DMS153 treated with DMSO at 0.1 percent for 48 hours (cell line): ENCODE data around the gene NAXE.
A peak's percentile ranks its signal among the peaks of the same experiment; 100 is the strongest.
"Not testable (repeated sequence)": the region's sequence is repeated elsewhere in the genome, so short reads cannot be mapped to it uniquely, and the experiment has no call there.

Experiments used
- DNase-seq: peaks from one replicate; lab custom pipeline; 2025; ENCODE audit not compliant: unreplicated experiment; lab: John Stamatoyannopoulos, UW

The NAXE gene

DNA sequence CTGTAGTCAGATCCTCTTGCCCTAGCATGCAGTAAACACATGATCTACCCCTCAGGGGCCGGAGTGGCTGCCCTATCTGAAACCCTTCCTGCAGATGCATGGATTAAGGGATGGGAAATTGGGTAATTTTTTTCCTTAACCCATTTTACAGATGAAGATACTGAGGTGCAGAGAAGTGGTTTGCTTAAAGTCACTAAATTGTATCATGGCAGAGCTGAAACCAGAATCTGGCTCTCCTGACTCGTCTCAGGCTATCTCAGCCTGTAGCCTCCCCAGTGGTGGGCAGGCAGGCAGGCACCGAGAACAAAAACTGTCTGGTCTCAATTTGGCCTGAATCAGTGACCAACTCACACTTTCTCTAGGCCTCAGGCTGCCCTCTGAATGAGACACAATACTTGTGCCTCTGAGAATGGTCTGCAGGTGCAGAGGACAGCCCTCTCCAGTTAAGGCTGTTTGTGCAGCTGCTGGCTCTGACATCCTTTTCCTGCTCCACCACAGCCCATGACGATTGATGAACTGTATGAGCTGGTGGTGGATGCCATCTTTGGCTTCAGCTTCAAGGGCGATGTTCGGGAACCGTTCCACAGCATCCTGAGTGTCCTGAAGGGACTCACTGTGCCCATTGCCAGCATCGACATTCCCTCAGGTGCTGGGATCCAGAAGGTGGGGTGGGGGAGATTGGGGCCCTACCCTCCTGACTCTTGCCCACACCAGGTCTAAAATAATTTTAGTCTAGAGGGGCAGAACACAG is 1.5 kb downstream of the NAXE start:
- DNase-seq = no peak

DNA sequence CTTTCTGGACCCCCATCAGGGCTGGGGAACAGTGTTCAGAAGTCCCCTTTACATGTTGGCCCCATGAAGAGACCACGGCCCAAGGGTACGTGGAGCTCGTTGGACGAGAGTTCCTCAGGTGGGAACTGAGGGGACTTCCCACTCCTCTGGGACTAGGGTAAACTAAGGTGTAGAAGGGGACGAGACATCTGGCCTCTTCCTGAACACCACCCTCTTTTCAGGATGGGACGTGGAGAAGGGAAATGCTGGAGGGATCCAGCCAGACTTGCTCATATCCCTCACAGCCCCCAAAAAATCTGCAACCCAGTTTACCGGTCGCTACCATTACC is 2.0 kb downstream of the NAXE start:
- no peak for DNase-seq

DNA sequence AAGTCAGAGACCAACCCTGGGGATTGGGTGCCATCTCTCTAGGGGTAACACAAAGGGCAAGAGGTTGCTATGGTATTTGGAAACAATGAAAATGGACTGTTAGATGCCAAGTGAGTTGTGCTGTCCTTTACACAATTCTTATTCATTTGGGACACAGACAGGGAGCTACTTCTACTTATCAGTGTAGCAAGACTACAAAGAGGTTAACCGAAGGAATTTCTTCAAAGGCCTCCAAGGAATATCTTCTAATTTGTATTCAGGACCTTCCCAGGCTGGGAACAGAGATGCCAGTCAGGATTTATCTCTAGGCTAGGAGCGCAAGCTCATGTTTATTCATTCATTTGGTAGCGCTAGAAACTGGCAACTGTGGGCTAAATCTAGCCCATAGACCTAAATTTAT is 2.6 kb downstream of the NAXE start:
- no peak for DNase-seq

DNA sequence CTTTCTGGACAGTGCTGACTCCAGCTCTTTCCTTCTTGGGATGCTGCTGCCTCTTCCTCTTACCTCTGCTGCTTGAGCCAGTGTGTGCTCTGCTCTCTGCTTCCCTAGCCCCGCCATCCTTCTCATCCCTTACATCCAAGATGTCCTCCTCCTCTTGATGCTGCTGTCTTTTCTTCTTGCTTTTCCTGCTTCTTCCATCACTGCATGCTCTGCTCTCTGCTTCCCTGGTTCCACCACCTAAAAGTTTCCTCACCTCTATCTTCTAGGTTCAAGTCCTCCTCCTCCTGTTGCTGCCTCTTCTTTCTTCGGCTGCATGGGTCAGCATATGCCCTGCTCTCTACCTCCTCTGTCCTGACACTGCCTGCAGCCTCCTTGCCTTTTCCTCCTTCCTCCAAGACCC is 3.4 kb downstream of the NAXE start:
- DNase-seq = no peak

DNA sequence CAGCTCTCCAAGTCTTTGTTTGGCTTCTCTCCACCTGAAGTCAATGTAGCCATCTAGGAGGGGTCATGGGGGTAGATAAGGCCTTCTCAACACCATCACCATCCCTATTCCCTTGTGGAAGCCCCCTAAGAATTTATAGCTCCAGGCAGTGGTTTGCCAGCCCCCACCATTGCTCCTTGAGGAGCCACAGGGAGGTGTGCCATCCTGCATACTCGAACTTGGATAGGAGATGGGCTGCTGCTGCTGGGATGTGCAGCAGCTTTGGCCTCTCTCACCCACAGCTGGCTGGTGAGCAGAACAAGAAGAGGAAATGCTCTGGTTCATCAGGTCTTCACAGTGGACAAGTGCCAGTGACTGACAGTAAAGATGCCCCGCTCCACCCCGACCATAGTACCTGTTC is 4.8 kb downstream of the NAXE start:
- no peak for DNase-seq

DNA sequence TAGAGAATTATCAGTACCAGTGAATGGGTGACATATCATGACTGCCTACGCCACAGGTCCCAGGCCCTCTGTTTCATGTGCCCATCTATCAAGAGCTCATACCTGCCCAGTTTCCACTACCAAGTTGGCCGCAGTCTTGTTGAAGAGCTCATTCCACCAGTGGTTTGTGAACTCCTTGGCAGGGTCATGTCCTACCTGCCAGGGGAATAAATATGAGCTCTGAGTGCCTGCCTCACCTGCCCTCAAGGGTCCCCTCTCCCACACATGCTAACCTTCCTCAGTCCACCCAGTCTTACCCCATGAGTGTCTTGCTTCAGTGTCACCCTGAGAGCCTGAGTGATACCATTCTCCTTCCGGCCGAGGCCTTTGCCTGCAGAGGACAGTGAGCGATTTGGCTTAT is 6.5 kb downstream of the NAXE start:
- no peak for DNase-seq

DNA sequence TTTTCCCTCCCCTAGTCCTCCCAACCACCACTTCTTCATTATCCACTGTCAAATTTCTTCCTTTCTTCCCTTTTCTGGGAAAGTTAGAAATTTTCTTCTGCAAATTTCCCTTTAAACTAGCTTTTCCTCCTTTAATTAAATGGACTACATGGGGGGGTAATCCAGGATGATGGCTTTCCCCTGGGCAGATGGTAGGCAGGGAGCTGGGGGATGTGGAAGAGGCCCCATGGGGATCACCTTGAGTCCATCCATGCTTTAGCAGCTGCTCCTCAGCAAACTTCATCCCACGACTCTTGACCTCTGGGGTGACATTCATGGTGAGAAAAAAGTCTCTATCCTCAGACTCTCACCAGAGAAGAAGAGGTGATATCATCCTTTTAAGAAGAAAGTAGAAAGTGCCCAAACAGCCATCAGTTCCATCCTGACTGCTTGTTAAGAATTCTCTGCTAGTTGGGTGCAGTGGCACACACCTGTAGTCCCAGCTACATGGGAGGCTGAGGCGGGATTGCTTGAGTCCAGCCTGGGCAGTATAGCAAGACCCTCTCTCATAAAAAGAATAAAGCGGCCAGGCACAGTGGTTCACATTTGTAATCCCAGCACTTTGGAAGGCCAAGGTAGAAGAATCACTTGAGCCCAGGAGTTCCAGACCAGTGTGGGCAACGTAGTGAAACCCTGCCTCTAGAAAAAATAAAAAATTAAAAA is 7.3 kb downstream of the NAXE start:
- DNase-seq = no peak

DNA sequence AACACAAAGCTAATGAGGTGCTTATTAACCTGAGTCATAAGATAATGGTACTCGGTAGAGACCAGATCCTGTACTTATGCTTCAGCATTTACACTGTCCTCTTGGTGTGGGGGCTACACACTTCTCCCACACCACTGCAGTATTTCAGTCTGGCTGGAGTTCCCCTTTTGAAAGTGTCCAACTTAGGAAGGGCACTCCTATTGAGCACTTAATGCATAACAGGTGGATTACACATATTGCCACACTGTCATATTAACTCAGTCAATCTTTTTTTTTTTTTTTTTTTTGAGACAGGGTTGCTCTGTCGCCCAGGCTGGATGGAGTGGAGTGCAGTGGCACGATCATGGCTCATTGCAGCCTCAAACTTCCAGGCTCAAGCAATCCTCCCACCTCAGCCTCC is 8.2 kb downstream of the NAXE start:
- no peak for DNase-seq

DNA sequence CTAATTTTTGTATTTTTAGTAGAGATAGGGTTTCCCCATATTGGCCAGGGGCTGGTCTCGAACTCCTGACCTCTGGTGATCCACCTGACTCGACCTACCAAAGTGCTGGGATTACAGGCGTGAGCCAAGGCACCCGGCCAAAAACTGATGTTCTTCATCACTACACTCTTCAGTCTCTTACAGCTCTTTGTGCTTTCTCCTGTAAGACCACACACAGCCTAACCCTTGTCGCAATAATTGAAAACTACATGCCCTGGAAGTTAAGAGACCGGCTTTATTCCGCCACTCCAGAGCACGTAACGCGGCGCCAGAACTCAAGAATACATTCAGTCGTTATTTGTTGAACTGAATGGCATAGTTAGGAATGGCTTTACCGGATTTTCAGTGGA is 9.2 kb downstream of the NAXE start:
- DNase-seq = no peak

DNA sequence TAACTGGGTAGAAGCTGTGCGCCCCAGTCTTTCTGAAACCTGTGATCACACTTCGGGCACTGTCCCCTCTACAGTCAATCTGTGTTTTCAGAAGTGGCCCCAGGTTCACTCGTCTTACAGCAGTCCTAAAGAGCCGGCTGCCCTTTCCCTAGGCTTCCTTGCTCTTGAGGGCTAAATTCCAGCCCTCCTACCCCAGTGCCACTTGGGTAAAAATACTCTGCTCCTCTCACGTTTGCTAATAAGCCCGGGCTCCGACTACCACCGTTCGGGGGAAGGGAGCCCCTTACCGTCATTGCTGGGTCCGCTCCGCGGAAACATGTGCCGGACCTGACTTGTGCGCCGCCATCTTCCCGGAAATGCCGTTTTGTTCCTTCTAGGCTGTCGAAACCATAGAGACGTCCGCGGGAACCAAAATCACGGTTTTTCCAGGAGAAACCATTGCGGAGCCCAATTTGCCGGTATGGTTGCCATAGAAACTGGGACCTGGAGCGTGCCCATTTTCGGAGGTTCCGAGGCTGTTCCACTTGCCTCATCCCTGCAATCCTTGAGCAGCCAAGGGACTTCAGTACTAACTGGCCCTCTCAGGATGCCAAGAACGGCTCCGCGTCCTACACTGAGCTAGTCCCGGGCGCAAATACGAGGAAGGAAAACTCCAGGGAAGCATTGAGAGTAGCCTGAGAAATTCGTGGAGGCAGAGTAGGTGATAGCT is 9.7 kb downstream of the NAXE start, which contains the start of gene GPATCH4:
Gene GPATCH4 (minus strand): TSS at position 358 of the 709 bp plus-strand sequence.
- DNase-seq = peak; percentile 89

DNA sequence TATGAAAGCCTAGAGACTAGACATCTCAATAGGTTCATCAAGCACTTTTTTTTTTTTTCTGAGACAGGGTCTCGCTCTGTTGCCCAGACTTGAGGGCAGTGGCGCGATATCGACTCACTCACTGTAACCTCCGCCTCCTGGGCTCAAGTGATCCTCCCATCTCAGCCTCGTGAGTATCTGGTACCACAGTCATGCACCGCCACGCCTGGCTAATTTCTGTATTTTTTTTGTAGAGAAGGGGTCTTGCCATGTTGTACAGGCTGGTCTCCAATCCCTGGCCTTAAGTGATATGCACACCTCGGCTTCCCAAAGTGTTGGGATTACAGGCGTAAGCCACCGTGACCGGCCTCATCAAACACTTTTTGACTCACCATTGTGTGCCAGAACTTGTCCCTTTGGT is 10.3 kb downstream of the NAXE start:
- DNase-seq = no peak

DNA sequence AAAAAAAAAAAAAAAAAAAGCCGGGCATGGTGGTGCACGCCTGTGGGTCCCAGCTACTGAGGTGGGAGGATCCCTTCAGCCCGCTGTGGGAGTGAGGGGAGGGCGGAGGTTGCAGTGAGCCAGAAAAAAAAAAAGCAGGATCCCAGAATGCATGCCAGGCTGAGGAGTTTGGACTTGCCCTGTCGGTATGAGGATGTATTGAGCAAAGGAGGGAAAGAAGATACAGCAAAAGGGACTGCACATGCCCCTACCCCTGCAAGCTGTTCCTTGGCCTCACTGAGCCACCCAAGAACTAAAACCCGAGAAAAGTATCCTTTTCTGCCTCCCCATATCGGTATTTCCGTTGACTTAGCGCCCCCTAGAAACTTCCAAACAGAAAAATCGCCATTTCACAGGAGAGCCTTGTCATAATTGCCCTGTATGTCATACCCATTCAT is 11.0 kb downstream of the NAXE start:
- DNase-seq = no peak

DNA sequence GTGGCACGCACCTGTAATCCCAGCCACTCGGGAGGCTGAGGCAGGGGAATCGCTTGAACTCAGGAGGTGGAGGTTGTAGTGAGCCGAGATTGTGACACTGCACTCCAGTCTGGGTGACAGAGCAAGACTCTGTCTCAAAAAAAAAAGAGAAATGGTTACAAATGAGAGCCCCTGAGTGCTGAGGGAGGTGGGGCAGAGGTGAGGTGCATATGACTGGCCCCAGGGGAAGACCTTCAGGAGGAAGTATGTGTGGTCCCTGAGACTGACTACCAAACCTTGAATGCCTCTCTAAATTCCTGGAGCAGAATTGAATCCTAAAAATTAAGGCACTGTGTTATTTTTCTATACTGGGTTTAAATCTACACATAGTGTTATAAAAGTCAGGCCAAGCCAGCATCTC is 15.8 kb downstream of the NAXE start:
- DNase-seq = not testable (repeated sequence)

DNA sequence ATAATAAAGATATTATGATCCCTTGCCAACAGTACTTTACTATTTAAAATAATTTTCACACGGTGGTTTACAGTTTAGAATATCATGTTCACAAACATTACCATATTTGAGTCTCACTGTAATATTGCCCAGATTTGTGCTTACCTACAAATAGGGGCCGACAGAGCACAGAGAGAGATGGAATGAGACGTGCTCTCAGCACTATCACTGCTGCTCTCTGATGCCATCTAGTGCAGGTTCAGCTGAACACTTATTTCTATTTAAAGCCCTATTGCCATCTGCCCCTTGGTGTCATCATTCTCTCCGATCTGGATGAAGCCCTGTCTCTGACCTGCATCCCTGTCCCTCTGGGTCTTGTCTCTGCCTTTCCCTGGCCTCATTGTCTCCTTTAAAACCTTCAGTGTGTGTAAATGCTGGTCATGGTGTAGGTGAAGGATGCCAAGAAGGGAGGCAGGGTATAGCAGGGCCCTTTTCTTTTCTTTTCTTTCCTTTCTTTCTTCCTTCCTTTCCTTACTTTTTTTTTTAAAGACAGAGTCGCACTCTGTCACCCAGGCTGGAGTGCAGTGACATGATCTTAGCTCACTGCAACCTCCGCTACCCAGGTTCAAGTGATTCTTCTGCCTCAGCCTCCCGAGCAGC is 16.6 kb downstream of the NAXE start:
- peak; percentile 92 for DNase-seq

DNA sequence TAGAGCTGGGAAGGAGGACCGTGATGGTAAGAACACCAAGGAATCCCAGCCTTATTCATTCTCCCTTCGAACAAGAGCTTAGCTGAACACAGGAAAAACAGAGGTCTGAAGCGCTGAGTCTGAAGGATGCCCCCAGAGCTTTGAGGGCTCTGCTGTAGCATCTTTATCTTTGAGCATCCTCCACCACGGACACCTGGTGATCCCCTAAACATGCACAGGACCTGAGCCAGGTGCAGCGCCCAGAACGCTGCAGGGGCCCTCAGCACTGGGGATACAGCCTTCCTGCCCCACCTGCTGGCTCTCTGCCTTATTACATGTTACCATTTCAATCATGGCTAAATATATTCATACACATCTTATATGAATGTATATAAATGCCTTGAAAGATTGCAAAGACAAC is 17.4 kb downstream of the NAXE start:
- DNase-seq = peak; percentile 66

DNA sequence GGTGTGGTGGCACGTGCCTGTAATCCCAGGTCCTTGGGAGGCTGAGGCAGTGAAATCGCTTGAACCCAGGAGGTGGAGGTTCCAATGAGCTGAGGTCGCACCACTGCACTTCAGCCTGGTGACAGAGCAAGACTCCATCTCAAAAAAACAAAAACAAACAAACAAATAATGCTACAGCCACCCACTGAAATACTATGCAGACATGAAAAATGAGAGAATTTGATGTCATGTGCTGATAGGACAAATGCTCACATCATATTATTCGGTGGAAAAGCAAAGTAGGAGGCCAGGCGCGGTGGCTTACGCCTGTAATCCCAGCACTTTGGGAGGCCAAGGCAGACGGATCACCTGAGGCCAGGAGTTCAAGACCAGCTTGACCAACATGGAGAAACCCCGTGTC is 18.5 kb downstream of the NAXE start:
- not testable (repeated sequence) for DNase-seq

DNA sequence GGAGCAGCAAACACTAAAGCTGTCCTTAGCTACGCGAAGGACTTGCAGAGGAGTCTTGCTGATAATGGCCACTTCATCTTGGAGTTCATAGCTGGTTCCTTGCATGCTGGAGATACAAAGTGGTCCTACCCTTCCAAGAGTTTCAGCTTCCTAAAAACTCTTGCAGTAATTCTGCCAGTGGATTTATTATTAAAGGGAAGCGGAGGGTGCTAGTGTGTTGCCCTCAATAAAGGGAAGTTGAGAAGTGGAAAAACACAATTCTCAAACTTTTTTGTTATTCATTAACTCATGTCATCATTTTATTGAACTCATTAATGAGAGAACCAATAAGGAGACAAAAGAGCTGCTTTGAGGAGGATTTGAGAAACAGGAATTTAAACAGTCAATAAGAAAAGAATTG is 21.1 kb downstream of the NAXE start:
- DNase-seq = no peak

DNA sequence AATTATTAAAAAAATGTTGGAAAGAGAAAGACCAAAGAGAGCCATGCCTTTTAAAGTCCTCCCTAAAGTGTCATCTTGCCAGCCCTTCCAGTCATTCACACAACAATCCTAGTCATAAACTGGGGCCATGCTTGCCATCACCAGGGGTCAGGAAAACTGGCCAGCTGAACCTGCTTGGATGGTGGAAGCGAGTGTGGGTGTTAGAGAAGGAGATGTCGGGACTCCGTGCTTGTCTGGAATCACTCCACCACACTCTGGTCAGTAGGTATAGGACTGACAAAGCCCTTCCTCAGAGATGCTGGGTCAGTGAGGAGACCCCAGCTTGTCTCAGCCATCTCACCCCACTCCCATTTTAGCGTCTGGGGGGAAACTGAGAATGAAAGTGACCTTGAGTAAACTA is 24.4 kb downstream of the NAXE start:
- DNase-seq = no peak

DNA sequence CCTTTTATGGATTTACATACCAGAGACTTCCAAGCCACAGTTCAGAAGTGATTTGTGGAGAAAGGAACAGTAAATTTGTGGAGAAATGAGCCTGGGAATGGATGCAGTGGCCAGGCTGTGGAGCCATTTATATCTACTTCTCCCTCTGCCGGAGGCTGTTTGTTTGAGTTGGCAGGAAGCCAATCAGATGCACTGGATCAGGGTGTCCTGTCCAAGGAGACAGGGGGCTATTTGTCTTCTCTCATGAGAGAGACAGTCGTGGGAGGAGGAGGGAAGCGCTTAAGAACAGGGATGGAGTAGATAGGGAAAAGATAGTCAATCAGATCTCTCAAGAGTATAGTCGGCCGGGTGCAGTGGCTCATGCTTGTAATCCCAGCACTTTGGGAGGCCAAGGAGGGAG is 24.9 kb downstream of the NAXE start:
- peak; percentile 42 for DNase-seq

DNA sequence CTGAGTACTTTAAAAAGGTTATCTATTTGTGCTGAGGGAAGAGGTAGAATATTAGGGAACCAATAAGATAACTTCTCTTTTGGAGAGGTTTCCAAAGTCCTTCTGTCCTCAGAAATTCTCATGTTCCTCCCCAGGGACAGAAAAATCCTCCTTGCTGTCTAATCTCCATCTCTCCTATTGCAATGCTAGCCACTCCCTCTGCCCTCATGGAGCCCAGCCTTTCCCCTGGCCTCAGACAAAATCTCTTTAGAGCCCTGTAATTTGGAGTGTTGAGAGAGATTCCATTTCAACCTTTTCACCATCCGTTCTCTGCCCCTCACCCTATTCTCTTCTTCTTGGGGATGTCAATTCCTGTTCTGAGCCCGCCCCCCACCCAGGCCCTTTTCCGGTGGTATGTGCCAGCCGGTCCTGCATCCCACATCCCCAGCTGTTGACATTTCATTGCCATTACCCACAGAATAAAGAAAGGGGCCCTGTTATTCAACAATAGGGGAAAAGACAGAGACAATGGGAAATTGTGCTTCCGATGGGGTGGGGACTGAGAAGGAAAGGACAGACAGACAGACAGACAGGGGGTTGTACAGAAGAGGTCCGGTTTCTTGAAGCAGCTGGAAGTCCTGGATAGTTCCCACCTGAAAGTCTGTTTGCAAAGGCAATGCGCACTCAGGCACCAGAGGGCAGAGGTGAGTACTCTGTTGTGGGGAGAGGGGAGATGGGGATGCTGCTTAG is 27.4 kb downstream of the NAXE start, which contains the start of gene HAPLN2:
Gene HAPLN2 (plus strand): TSS at position 563 of the 729 bp plus-strand sequence. CDS start 4,076 bp downstream, outside the sequence.
- DNase-seq = no peak

DNA sequence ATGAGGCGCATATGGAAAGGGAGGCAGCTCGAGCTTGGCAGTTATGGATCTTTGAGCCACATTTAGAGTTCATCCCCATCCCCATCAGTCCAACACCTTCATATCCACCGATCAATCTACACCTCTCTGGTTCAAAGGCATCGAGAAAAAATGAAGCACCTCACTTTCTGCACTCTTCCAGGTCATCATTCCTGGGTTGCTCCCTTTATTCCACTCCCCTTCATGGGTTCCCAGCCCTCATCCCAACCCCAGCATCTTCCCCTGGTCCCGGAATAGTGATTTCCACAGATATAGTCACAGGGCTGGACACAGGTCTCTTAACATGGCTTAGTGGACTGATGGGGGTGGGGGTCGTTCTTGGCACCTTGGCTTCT is 28.0 kb downstream of the NAXE start:
- no peak for DNase-seq
